Progenitor cell of endocrine pancreas (in vitro differentiated cells): Measurements from ENCODE around the gene NUP88. TPM values are rescaled to one million over a fixed set of nuclear protein-coding genes. Genes with fewer than 3 reads are reported as not detected.

Experiments used
- DNase-seq: peaks from one replicate; pipeline ENCODE4 v3.0.0; 2021; ENCODE audit warnings: low spot score; ENCODE audit not compliant: unreplicated experiment
- H3K27ac Mint-ChIP-seq: 2 replicates; pipeline ENCODE4 v1.8.0; 2021; ENCODE audit warnings: mild to moderate bottlenecking, moderate library complexity, mixed read lengths
- H3K27me3 Mint-ChIP-seq: 2 replicates; pipeline ENCODE4 v1.8.0; 2021; ENCODE audit warnings: mixed read lengths
- H3K36me3 Mint-ChIP-seq: 2 replicates; pipeline ENCODE4 v1.8.0; 2022; ENCODE audit warnings: mixed read lengths; ENCODE audit not compliant: insufficient read depth
- H3K4me1 Mint-ChIP-seq: 2 replicates; pipeline ENCODE4 v1.8.0; 2021; ENCODE audit warnings: low read depth, mixed read lengths
- H3K4me3 Mint-ChIP-seq: 2 replicates; pipeline ENCODE4 v1.8.0; 2021; ENCODE audit warnings: low read depth, mild to moderate bottlenecking, moderate library complexity, mixed read lengths
- H3K9me3 Mint-ChIP-seq: 2 replicates; pipeline ENCODE4 v1.8.0; 2021; ENCODE audit warnings: low read depth, mixed read lengths
- total RNA-seq: library from RNA; stranded (reverse); gene quantifications from 2 replicates; pipeline ENCODE4 v1.2.1, GENCODE V29; 2021
- TF ChIP-seq, protein P1 (sequence below): fragments of 200-600 bp; sonication (generic); IDR thresholded peaks from one replicate; pipeline ENCODE4 v1.5.0; 2021; ENCODE audit warnings: antibody characterized with exemption, mild to moderate bottlenecking; ENCODE audit not compliant: unreplicated experiment

NUP88 gene
- total RNA-seq, 1 donor from 2014 or later = 64.9 TPM

DNA sequence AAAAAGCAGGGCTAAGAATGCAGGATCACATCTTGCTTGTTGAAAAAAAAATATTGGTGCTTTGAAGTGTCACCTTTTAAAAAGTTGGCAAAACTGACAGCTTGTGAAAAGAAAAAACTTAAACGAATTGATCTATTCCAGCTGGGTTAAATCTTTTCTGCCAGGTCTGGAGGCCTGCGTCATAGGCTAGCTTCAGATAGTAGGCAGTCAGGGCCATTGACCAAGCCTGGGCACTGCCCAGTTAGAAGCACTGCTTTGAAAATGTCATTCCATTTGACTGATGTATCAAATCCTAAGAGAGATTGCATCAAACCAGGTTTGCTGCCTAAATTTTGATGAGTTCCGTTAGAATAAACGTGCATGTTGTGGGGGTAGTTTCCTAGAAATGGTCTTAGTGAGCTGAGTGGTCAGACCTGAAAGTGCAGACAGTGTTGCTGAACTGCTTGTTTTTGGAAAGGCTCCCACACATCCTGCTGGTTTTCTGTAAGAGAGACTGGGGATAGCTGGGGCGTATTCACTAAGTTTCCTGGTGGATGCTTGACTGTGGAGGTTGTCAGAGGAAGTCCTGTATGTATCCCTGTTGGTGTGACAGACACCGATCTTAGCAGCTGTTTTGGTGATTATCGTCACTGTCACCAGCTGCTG lies 38.8 kb downstream of the NUP88 start:
- Mint-ChIP-seq H3K27ac (peak overlapping the region; percentile 57), H3K9me3 (no peaks in the 10 kb centered on the region), H3K4me1 (no peaks in the 10 kb centered on the region), H3K4me3 (no peak overlapping the region), H3K36me3 (peaks cover 38% of the 10 kb centered on the region), H3K27me3 (no peaks in the 10 kb centered on the region)
- no peak for DNase-seq
- TF ChIP-seq, protein P1, sequence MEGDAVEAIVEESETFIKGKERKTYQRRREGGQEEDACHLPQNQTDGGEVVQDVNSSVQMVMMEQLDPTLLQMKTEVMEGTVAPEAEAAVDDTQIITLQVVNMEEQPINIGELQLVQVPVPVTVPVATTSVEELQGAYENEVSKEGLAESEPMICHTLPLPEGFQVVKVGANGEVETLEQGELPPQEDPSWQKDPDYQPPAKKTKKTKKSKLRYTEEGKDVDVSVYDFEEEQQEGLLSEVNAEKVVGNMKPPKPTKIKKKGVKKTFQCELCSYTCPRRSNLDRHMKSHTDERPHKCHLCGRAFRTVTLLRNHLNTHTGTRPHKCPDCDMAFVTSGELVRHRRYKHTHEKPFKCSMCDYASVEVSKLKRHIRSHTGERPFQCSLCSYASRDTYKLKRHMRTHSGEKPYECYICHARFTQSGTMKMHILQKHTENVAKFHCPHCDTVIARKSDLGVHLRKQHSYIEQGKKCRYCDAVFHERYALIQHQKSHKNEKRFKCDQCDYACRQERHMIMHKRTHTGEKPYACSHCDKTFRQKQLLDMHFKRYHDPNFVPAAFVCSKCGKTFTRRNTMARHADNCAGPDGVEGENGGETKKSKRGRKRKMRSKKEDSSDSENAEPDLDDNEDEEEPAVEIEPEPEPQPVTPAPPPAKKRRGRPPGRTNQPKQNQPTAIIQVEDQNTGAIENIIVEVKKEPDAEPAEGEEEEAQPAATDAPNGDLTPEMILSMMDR = no peak

DNA sequence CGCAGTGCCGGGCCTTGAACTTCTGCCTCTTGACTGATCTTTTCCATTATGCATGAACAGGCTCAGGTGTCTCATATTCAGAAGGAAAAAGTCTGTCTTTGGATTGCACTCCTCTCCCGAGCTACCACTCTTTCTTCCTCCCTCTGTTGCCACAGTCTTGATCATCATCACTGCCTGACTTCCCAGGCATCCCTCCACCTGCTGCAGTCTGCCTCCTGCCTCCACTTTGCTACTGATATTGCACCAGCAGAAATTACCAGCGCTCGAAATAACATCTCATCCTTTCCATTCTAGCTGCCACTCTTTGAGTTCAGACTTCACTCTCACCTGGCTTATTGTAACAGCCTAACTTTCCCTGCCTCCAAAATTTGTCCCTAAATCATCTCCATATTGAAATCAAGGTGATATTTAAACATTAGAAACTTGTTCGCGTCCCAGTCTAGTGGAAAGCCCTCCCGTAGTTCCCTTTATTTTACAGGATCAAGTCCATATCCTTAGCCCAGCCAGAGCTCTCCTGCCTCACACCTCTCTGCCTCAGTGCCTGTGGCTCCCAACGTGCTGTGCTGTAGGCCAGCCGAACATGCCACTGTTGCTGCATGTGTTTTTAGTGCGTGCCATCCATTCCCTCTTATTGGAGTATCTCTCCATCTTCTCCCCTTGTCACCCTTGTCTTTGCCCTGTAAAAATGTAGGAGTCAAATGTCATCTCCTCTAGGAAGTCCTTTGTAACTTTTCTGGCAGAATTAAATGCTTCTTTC lies 39.9 kb downstream of the NUP88 start:
- no peak for DNase-seq
- H3K4me3 Mint-ChIP-seq = no peak overlapping the region
- no peaks in the 10 kb centered on the region for H3K4me1 Mint-ChIP-seq
- peaks cover 38% of the 10 kb centered on the region for H3K36me3 Mint-ChIP-seq
- peak overlapping the region; percentile 35 for H3K27ac Mint-ChIP-seq
- no peaks in the 10 kb centered on the region for H3K9me3 Mint-ChIP-seq
- H3K27me3 Mint-ChIP-seq = no peaks in the 10 kb centered on the region
- TF ChIP-seq, protein P1 = no peak

DNA sequence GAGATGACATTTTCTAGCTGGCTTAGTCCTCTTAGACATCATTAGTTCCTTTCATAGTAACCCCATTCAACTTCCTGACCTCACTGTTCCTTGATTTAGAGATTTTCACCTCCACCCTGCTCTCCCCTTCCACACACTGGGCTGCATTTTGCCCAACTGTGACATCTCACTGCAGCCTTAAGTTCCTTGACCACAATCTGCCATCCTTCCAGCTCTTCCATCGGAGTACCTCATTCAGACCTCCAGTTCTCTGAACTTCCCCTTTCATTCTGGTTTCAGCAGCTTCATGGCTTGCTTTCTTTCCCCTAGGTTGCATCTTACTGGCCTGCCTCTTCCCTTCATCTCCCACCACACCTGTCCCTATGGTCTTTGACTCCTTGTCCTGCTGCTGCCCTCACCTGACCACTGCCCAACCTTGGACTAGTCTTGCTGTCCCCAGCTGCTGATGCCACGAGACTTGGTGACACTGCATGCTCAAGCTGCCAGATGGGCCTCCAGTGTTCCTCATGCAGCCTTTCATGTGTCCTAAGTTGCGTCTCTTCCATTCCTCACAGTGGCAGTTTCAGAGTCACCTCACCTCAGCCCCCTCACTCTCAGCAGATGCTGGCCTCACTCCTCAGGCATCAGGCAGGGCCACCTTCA lies 40.8 kb downstream of the NUP88 start:
- no peak for DNase-seq
- Mint-ChIP-seq H3K36me3 (peaks cover 38% of the 10 kb centered on the region), H3K27ac (peak overlapping the region; percentile 25), H3K4me3 (no peak overlapping the region), H3K27me3 (no peaks in the 10 kb centered on the region), H3K4me1 (no peaks in the 10 kb centered on the region), H3K9me3 (no peaks in the 10 kb centered on the region)
- TF ChIP-seq, protein P1 = no peak

DNA sequence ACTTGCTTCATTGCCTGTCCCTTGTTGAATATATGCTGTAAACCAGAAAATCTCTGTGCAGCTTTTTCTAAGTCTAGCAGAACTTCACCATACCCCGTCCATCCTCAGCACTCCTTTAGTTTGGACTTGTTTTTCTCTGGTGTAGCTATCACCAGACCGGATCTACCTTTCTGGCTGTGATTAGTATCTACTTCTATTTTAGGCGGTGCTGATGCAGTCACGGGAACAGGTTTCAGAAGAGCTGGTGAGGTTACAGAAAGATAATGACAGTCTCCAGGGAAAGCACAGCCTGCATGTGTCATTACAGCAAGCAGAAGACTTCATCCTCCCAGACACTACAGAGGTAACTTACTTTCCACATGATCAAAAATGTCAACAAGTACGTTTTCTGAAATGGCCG lies 46.4 kb downstream of the NUP88 start:
- H3K4me1 Mint-ChIP-seq = no peaks in the 10 kb centered on the region
- H3K4me3 Mint-ChIP-seq = no peak overlapping the region
- no peaks in the 10 kb centered on the region for H3K9me3 Mint-ChIP-seq
- TF ChIP-seq, protein P1 = no peak
- no peaks in the 10 kb centered on the region for H3K27me3 Mint-ChIP-seq
- no peak overlapping the region for H3K27ac Mint-ChIP-seq
- peaks cover 28% of the 10 kb centered on the region for H3K36me3 Mint-ChIP-seq
- no peak for DNase-seq

DNA sequence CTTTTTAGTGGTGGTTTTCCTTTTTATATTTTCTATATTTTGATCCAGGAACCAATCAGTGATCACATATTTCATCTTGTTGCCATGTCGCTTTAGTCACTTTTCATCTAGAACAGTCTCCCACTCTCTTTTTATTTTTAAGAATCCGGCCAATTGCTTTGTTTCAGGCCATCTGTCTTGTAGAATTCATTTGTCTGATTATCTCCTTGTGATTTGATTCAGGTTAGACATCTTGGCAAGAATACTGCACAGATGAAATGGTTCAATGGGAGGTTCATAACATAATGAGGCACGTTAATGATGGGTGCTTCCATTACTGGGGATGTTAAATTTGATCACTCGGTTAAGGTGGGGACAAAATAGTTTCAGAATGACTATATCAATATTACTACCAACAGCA lies 49.1 kb downstream of the NUP88 start:
- DNase-seq = no peak
- TF ChIP-seq, protein P1 = no peak
- no peak overlapping the region for H3K4me3 Mint-ChIP-seq
- peaks cover 26% of the 10 kb centered on the region for H3K36me3 Mint-ChIP-seq
- no peaks in the 10 kb centered on the region for H3K4me1 Mint-ChIP-seq
- peak overlapping the region; percentile 34 for H3K27ac Mint-ChIP-seq
- no peaks in the 10 kb centered on the region for H3K27me3 Mint-ChIP-seq
- no peaks in the 10 kb centered on the region for H3K9me3 Mint-ChIP-seq
